Measurements from ENCODE around the gene NMD3. TPM values are rescaled to one million over a fixed set of nuclear protein-coding genes. Genes with fewer than 3 reads are reported as not detected.

The NMD3 gene
- total RNA-seq, 1 experiment from 2014 or later = 56.3 TPM

DNA sequence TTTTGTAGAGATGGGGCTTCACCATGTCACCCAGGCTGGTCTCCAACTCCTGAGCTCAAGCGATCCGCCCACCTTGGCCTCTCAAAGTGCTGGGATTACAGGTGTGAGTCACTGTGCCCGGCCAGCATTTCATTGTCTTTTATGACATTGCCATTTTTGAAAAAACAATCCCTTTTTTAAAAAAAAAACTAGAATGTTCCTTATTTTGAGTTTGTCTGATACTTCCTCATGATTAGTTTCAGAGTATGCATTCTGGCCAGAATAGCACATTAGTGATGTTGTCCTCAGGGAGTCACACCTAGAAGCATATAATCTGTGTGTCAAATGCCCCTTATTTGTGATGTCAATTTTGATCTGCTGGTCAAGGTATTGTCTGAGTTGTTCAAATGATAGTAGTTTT, 21.2 kb upstream of the NMD3 start:
- H3K4me3 Mint-ChIP-seq = no peak overlapping the region
- DNase-seq (ENCODE audit: low spot score) (no peak), ATAC-seq (no peak)
- ChIA-PET POLR2A (interaction anchor here (0.6 to 1.8 kb wide), 2 partner anchors 22 to 73 kb away, joined by 5 read pairs; partner anchors contain the start of gene NMD3), CTCF (interaction anchor here (1.4 kb wide), 1 partner anchor 74 kb away, joined by 4 read pairs; no protein-coding TSS in a partner anchor)
- TF ChIP-seq SOX15 (CRISPR knock-in tag; IDR thresholded peaks at IDR 0.05) (no peak), ZNF317 (CRISPR knock-in tag; IDR thresholded peaks at IDR 0.05; ENCODE audit: borderline replicate concordance, low read depth) (no peak), NR2C2 (CRISPR knock-in tag; IDR thresholded peaks at IDR 0.05) (no peak), CTCF (IDR thresholded peaks at IDR 0.05) (no peak), CBFB (CRISPR knock-in tag; IDR thresholded peaks at IDR 0.05; ENCODE audit: low read depth) (no peak), ARID4B (CRISPR knock-in tag; IDR thresholded peaks at IDR 0.05; ENCODE audit: borderline replicate concordance) (no peak), USF2 (CRISPR knock-in tag; IDR thresholded peaks at IDR 0.05) (no peak), ZNF671 (CRISPR knock-in tag; IDR thresholded peaks at IDR 0.05) (no peak), ETV6 (CRISPR knock-in tag; IDR thresholded peaks at IDR 0.05) (no peak), FOXK1 (CRISPR knock-in tag; IDR thresholded peaks at IDR 0.05) (no peak)
- TF ChIP-seq, protein P1, sequence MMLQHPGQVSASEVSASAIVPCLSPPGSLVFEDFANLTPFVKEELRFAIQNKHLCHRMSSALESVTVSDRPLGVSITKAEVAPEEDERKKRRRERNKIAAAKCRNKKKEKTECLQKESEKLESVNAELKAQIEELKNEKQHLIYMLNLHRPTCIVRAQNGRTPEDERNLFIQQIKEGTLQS (CRISPR knock-in tag; conservative IDR thresholded peaks at IDR 0.05) = no peak
- TF ChIP-seq, protein P2, sequence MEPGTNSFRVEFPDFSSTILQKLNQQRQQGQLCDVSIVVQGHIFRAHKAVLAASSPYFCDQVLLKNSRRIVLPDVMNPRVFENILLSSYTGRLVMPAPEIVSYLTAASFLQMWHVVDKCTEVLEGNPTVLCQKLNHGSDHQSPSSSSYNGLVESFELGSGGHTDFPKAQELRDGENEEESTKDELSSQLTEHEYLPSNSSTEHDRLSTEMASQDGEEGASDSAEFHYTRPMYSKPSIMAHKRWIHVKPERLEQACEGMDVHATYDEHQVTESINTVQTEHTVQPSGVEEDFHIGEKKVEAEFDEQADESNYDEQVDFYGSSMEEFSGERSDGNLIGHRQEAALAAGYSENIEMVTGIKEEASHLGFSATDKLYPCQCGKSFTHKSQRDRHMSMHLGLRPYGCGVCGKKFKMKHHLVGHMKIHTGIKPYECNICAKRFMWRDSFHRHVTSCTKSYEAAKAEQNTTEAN (CRISPR knock-in tag; IDR thresholded peaks at IDR 0.05) = no peak
- peaks cover 27% of the 10 kb centered on the region for H3K9me3 Mint-ChIP-seq
- H3K36me3 Mint-ChIP-seq = peaks cover 23% of the 10 kb centered on the region
- H3K27ac Mint-ChIP-seq = no peak overlapping the region
- peaks cover 11% of the 10 kb centered on the region for H3K4me1 Mint-ChIP-seq
- H3K27me3 Mint-ChIP-seq (ENCODE audit: low read depth) = no peaks in the 10 kb centered on the region

GRCh38 chr3:161203485-161204098, 17.5 kb upstream of the NMD3 start:
- H3K4me3 Mint-ChIP-seq = no peak overlapping the region
- DNase-seq (ENCODE audit: low spot score) = no peak
- ChIA-PET CTCF (no interaction called here), POLR2A (no interaction called here)
- peaks cover 11% of the 10 kb centered on the region for H3K4me1 Mint-ChIP-seq
- H3K9me3 Mint-ChIP-seq = no peaks in the 10 kb centered on the region
- no peaks in the 10 kb centered on the region for H3K27me3 Mint-ChIP-seq (ENCODE audit: low read depth)
- ATAC-seq = no peak
- H3K27ac Mint-ChIP-seq = no peak overlapping the region
- no peaks in the 10 kb centered on the region for H3K36me3 Mint-ChIP-seq
- no peak for TF ChIP-seq ZNF317 (CRISPR knock-in tag; IDR thresholded peaks at IDR 0.05; ENCODE audit: borderline replicate concordance, low read depth)
- no peak for TF ChIP-seq PRRX2 (CRISPR knock-in tag; IDR thresholded peaks at IDR 0.05)
- no peak for TF ChIP-seq TEAD4 (CRISPR knock-in tag; IDR thresholded peaks at IDR 0.05)
- TF ChIP-seq JUN (CRISPR knock-in tag; IDR thresholded peaks at IDR 0.05) = no peak
- TF ChIP-seq NR2C2 (CRISPR knock-in tag; IDR thresholded peaks at IDR 0.05) = no peak
- no peak for TF ChIP-seq GABPB1 (CRISPR knock-in tag; IDR thresholded peaks at IDR 0.05)
- TF ChIP-seq, protein P3, sequence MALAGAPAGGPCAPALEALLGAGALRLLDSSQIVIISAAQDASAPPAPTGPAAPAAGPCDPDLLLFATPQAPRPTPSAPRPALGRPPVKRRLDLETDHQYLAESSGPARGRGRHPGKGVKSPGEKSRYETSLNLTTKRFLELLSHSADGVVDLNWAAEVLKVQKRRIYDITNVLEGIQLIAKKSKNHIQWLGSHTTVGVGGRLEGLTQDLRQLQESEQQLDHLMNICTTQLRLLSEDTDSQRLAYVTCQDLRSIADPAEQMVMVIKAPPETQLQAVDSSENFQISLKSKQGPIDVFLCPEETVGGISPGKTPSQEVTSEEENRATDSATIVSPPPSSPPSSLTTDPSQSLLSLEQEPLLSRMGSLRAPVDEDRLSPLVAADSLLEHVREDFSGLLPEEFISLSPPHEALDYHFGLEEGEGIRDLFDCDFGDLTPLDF (CRISPR knock-in tag; IDR thresholded peaks at IDR 0.05) = no peak
- no peak for TF ChIP-seq ZNF263 (CRISPR knock-in tag; IDR thresholded peaks at IDR 0.05; ENCODE audit: low read depth)
- TF ChIP-seq ERG (CRISPR knock-in tag; IDR thresholded peaks at IDR 0.05) = no peak
- no peak for TF ChIP-seq RORB (CRISPR knock-in tag; IDR thresholded peaks at IDR 0.05)
- TF ChIP-seq, protein P4, sequence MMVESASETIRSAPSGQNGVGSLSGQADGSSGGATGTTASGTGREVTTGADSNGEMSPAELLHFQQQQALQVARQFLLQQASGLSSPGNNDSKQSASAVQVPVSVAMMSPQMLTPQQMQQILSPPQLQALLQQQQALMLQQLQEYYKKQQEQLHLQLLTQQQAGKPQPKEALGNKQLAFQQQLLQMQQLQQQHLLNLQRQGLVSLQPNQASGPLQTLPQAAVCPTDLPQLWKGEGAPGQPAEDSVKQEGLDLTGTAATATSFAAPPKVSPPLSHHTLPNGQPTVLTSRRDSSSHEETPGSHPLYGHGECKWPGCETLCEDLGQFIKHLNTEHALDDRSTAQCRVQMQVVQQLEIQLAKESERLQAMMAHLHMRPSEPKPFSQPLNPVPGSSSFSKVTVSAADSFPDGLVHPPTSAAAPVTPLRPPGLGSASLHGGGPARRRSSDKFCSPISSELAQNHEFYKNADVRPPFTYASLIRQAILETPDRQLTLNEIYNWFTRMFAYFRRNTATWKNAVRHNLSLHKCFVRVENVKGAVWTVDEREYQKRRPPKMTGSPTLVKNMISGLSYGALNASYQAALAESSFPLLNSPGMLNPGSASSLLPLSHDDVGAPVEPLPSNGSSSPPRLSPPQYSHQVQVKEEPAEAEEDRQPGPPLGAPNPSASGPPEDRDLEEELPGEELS (CRISPR knock-in tag; IDR thresholded peaks at IDR 0.05) = no peak
- no peak for TF ChIP-seq FOXK1 (CRISPR knock-in tag; IDR thresholded peaks at IDR 0.05)
